GM21526 (cell line): ENCODE data around the gene CNPPD1.
"Not testable (repeated sequence)": the region's sequence is repeated elsewhere in the genome, so short reads cannot be mapped to it uniquely, and the experiment has no call there.

Experiments used
- ATAC-seq: cut with Tn5 transposase; IDR thresholded peaks from one replicate; pipeline ENCODE4 v1.9.1; 2021; ENCODE audit warnings: moderate library complexity; ENCODE audit not compliant: unreplicated experiment, low FRiP score

CNPPD1 gene

GRCh38 chr2:219209236-219210195, 32.8 kb upstream of the CNPPD1 start:
- ATAC-seq, result no peak

- ATAC-seq, result no peak
These were observed 31.4 kb upstream of the CNPPD1 start for GRCh38 chr2:219207884-219208740.

- ATAC-seq, result peak; percentile 1
These were observed 30.6 kb upstream of the CNPPD1 start for GRCh38 chr2:219207134-219207883.

GRCh38 chr2:219206328-219207133, 29.8 kb upstream of the CNPPD1 start, which contains the start of gene ZFAND2B:
Gene ZFAND2B (plus strand): TSS chr2:219206782. CDS start chr2:219206988, 206 bp downstream.
- peak; percentile 95 for ATAC-seq

GRCh38 chr2:219205981-219206327, 29.2 kb upstream of the CNPPD1 start:
- ATAC-seq, result no peak

GRCh38 chr2:219205165-219205538, 28.4 kb upstream of the CNPPD1 start:
- no peak for ATAC-seq

- no peak for ATAC-seq
These were observed 27.9 kb upstream of the CNPPD1 start for GRCh38 chr2:219204425-219205164.

- ATAC-seq, result not testable (repeated sequence)
These were observed 24.6 kb upstream of the CNPPD1 start for GRCh38 chr2:219201331-219201730.

- not testable (repeated sequence) for ATAC-seq
These were observed 24.0 kb upstream of the CNPPD1 start for GRCh38 chr2:219200502-219201326.

- ATAC-seq, result no peak
These were observed 22.9 kb upstream of the CNPPD1 start for GRCh38 chr2:219199470-219200211.

GRCh38 chr2:219198974-219199373, 22.2 kb upstream of the CNPPD1 start:
- ATAC-seq, result no peak

GRCh38 chr2:219197388-219197787, 20.7 kb upstream of the CNPPD1 start:
- ATAC-seq, result no peak

GRCh38 chr2:219186754-219187456, 10.2 kb upstream of the CNPPD1 start:
- no peak for ATAC-seq

- no peak for ATAC-seq
These were observed 7.4 kb upstream of the CNPPD1 start for GRCh38 chr2:219184121-219184520.

- ATAC-seq, result no peak
These were observed 6.5 kb upstream of the CNPPD1 start for GRCh38 chr2:219183151-219183772.

GRCh38 chr2:219182331-219183150, 5.8 kb upstream of the CNPPD1 start:
- ATAC-seq, result no peak
